GM12864 (cell line): ENCODE results near the gene TRERF1.

Experiments
- DNase-seq: peaks from one replicate; pipeline ENCODE4 v3.0.0-alpha.2; 2011; ENCODE audit warnings: low read depth
- H3K4me3 ChIP-seq: 2 replicates; pipeline ENCODE4 v1.5.1; 2011; ENCODE audit warnings: mild to moderate bottlenecking, low read depth, low read length, control low read depth
- TF ChIP-seq, protein P1 (sequence below): IDR thresholded peaks from 2 replicates; pipeline ENCODE4 v1.5.1; 2011; ENCODE audit warnings: low read depth, mild to moderate bottlenecking, moderate library complexity, low read length, control low read depth, inconsistent platforms; ENCODE audit errors: missing control alignments

TRERF1 gene

DNA sequence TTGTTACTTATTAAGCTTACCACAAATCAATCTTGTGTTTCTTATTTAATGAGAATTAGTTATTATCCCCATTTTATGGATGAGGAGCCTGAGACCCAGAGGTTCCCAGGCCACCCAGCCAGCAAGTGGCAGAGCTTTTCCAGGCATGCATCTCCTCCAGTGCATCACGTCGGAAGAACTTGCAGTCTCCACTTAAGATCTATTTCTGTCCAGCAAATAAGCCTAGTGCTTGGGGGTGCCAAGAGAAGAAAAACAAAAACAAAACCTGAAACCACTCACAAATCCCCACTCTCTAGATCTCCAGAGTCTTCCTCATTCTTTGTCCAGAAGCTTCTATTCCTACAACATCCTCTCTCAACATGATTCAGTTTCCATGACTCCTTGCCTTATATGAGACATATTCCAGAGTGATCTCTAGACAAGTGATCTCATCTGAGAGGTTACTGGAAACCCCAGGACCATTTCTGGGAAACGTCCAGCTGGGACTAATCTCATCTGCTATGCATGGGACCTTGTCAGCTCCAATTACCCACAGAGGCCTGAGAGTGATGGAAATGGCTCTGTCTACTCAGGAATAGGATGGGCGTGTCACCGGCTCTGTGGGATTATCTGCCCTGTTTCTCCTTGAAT, 261.1 kb downstream of the TRERF1 start:
- no peak overlapping the region for H3K4me3 ChIP-seq
- TF ChIP-seq, protein P1, sequence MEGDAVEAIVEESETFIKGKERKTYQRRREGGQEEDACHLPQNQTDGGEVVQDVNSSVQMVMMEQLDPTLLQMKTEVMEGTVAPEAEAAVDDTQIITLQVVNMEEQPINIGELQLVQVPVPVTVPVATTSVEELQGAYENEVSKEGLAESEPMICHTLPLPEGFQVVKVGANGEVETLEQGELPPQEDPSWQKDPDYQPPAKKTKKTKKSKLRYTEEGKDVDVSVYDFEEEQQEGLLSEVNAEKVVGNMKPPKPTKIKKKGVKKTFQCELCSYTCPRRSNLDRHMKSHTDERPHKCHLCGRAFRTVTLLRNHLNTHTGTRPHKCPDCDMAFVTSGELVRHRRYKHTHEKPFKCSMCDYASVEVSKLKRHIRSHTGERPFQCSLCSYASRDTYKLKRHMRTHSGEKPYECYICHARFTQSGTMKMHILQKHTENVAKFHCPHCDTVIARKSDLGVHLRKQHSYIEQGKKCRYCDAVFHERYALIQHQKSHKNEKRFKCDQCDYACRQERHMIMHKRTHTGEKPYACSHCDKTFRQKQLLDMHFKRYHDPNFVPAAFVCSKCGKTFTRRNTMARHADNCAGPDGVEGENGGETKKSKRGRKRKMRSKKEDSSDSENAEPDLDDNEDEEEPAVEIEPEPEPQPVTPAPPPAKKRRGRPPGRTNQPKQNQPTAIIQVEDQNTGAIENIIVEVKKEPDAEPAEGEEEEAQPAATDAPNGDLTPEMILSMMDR = no peak

DNA sequence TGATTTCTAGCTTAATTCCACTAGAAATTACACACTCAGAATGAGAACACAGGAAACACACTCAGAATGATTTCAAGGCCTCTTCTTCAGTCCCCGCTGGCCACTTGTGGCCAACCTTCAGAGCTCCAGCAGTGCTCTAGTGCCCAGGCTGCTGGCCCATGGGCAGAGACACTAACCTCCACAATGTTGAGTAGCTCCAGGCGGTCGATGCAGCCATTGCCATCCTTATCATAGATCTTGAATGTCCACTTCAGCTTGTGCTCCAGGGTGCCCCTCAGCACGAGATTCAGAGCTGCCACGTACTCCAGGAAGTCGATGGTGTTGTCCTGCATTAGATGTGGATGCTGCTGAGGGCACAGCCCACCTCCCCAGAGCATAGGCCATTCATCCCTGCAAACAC, 263.3 kb downstream of the TRERF1 start:
- no peak for DNase-seq
- no peak overlapping the region for H3K4me3 ChIP-seq
- TF ChIP-seq, protein P1 = no peak

More for the DNA sequence above, 261.1 kb downstream of the TRERF1 start:
- DNase-seq = no peak

DNA sequence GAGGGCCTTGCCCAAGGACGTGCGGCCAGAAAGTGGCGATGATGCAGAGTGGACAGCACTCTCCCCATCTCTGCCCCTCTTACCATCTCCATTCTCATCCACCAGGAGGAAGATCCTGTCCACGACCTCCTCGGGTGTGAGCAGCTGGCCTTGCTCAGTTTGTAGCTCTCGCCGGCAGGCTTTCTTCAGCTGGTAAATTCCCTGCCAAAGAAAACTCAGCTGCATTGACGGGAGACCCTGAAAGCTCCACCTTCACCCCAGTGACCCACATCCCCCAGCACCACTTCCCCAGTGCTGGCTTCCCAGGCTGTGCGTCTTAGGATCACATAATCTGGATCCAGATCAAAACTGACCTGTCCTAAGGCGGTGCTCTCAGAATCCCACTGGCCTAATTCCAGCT, 266.1 kb downstream of the TRERF1 start:
- H3K4me3 ChIP-seq = no peak overlapping the region
- TF ChIP-seq, protein P1 = no peak
- no peak for DNase-seq

DNA sequence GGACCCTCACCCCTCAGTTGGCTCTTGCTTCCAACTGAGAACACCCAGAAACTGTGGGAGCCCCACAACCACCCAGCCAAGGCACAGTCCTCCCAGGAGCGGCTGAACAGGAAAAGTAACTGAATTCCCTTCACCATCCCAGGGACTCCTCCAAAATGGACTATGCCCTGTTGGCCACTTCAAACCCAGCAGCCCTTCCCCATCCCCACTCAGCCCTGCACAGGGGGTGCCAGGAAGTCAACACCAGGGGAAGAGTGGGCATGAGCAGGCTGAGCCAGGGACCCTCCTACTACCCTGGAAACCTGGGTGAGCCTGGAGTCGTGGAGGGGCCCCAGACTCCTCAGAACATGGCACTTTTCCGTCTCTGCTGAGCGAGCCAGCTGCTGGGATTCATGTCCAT, 267.3 kb downstream of the TRERF1 start:
- H3K4me3 ChIP-seq = no peak overlapping the region
- no peak for DNase-seq
- TF ChIP-seq, protein P1 = no peak

DNA sequence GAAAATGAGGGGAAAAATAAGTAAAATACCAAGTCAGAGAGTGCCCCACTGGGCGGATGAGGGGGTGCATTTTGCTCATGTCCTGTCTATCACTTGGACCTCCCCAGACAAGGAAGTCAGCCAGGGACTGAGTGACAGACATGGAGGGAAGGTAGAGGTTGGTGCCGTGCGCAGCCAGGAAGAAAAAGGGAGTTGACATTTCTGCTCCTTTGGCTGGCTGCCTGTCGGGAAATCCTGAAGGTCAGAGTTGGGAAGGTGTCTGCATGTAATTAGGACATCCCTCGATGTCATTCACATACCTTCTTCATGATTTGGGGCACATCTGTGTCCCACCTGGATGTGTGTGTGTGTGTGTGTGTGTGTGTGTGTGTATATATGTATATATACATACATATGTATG, 269.6 kb downstream of the TRERF1 start:
- H3K4me3 ChIP-seq = no peak overlapping the region
- TF ChIP-seq, protein P1 = no peak
- no peak for DNase-seq

DNA sequence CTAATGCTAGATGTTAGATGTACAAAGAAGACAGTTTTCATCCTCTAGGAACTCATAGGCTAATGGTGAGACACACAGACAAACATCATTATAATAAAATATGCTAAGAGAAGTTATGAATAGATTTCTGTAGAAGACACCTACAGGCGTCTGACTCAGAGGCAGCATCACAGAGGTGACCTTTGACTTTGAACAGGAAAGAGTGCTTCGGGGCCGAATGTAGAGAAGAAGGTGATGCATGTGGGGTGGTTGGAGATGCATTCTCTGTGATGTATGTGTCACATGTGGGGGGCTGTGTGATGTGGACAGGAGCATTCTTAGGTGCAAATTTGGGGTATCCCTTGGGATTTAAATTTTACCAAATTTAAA, 271.8 kb downstream of the TRERF1 start:
- H3K4me3 ChIP-seq = no peak overlapping the region
- TF ChIP-seq, protein P1 = no peak
- no peak for DNase-seq

DNA sequence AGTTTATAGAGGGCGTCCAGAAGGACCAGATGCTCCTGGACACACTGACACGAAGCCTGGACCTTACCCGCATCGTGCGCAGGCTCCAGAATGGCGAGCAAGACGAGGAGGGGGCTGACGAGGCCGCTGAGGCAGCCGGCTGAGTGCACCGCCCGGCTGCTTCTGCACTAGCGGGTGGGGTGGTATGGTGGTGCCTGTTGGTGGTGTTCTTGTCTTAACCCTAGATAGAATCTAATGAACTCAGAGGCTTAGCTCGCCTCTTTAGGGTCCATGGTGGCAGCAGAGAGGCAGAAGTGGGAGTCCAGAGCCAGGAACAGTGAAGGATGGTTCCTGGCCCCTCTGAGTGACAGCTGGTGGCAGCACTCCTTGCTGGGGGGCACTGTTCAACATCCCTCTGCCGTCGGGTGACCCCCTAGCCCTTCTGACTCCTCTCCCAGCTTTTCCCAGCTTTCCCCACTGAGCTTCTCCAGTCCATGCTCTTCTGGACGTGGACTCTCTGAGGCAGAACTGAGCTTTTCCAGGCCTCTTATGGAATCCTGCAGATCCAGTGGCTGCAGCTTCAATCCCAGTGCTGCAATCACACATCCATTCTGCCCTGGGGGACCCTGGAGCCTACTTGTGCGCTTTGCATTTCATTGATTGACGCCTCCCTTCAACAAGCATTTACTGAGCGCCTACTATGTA, 272.3 kb downstream of the TRERF1 start:
- TF ChIP-seq, protein P1 = no peak
- DNase-seq = no peak
- no peak overlapping the region for H3K4me3 ChIP-seq
